WTC11 (cell line): ENCODE results near the gene KRTAP5-3. TPM values are rescaled to one million over a fixed set of nuclear protein-coding genes. Genes with fewer than 3 reads are reported as not detected.

Experiments
- ATAC-seq: fragments of 200-7000 bp; cut with Tn5 transposase; 2 replicates; pipeline ENCODE4 v1.10.0; 2021; ENCODE audit warnings: mild to moderate bottlenecking, moderate library complexity
- CTCF ChIA-PET: fragments of 300-600 bp; sonication (Branson Sonifier 250); formaldehyde crosslinking; loops from one replicate; lab custom pipeline; 2021; ENCODE audit warnings: antibody characterized with exemption; lab: Charles Lee
- POLR2A ChIA-PET: fragments of 350-600 bp; sonication (Branson Sonifier 250); formaldehyde crosslinking; loops from one replicate; lab custom pipeline; 2021; ENCODE audit warnings: antibody characterized with exemption; lab: Charles Lee
- DNase-seq: peaks from one replicate; pipeline ENCODE4 v3.0.0; 2021; ENCODE audit warnings: low spot score
- H3K27ac Mint-ChIP-seq: 2 replicates; pipeline ENCODE4 v1.8.0; 2021; ENCODE audit warnings: mixed read lengths
- H3K27me3 Mint-ChIP-seq: 2 replicates; pipeline ENCODE4 v1.8.0; 2021; ENCODE audit warnings: low read depth, mild to moderate bottlenecking, moderate library complexity, mixed read lengths
- H3K36me3 Mint-ChIP-seq: 2 replicates; pipeline ENCODE4 v1.8.0; 2021; ENCODE audit warnings: mixed read lengths
- H3K4me1 Mint-ChIP-seq: 2 replicates; pipeline ENCODE4 v1.8.0; 2022; ENCODE audit warnings: mixed read lengths
- H3K4me3 Mint-ChIP-seq: 2 replicates; pipeline ENCODE4 v1.8.0; 2021; ENCODE audit warnings: mild to moderate bottlenecking, moderate library complexity, mixed read lengths
- H3K9me3 Mint-ChIP-seq: 2 replicates; pipeline ENCODE4 v1.8.0; 2021; ENCODE audit warnings: mixed read lengths
- ATF1 ChIP-seq: sonication (generic); formaldehyde crosslinking; IDR thresholded peaks from 2 replicates; pipeline ENCODE4 v1.8.1; 2023; ENCODE audit warnings: mild to moderate bottlenecking, moderate library complexity, missing genetic modification reagents
- ATF3 ChIP-seq: sonication (generic); formaldehyde crosslinking; conservative IDR thresholded peaks from 2 replicates; pipeline ENCODE4 v1.8.1; 2022; ENCODE audit warnings: mild to moderate bottlenecking, missing genetic modification reagents
- ATF6 ChIP-seq: sonication (generic); formaldehyde crosslinking; IDR thresholded peaks from 2 replicates; pipeline ENCODE4 v1.8.1; 2023; ENCODE audit warnings: mild to moderate bottlenecking, missing genetic modification reagents
- E2F4 ChIP-seq: sonication (generic); formaldehyde crosslinking; IDR thresholded peaks from 2 replicates; pipeline ENCODE4 v1.8.1; 2022; ENCODE audit warnings: low read depth, mild to moderate bottlenecking, moderate library complexity, missing genetic modification reagents, borderline replicate concordance
- ETV6 ChIP-seq: sonication (generic); formaldehyde crosslinking; IDR thresholded peaks from 2 replicates; pipeline ENCODE4 v1.8.1; 2022; ENCODE audit warnings: mild to moderate bottlenecking, missing genetic modification reagents
- IRF1 ChIP-seq: sonication (generic); formaldehyde crosslinking; IDR thresholded peaks from 2 replicates; pipeline ENCODE4 v1.8.0; 2023; ENCODE audit warnings: missing genetic modification reagents
- KAT7 ChIP-seq: sonication (generic); formaldehyde crosslinking; IDR thresholded peaks from 2 replicates; pipeline ENCODE4 v1.8.1; 2023; ENCODE audit warnings: missing genetic modification reagents, mild to moderate bottlenecking, borderline replicate concordance
- OVOL2 ChIP-seq: fragments of 250-450 bp; sonication (Bioruptor Pico); IDR thresholded peaks from 2 replicates; pipeline ENCODE4 v1.9.0; 2021; ENCODE audit warnings: mild to moderate bottlenecking, borderline replicate concordance
- PRDM15 ChIP-seq: sonication (generic); formaldehyde crosslinking; IDR thresholded peaks from 2 replicates; pipeline ENCODE4 v1.8.0; 2022; ENCODE audit warnings: missing genetic modification reagents
- PRRX2 ChIP-seq: fragments of 250-450 bp; sonication (Bioruptor Pico); IDR thresholded peaks from 2 replicates; pipeline ENCODE4 v1.8.0; 2021; ENCODE audit warnings: mild to moderate bottlenecking
- ZBTB43 ChIP-seq: sonication (generic); formaldehyde crosslinking; IDR thresholded peaks from 2 replicates; pipeline ENCODE4 v1.8.1; 2023; ENCODE audit warnings: mild to moderate bottlenecking, missing genetic modification reagents
- ZNF281 ChIP-seq: sonication (generic); formaldehyde crosslinking; IDR thresholded peaks from 2 replicates; pipeline ENCODE4 v1.8.0; 2023; ENCODE audit warnings: mild to moderate bottlenecking, missing genetic modification reagents
- ZNF425 ChIP-seq: fragments of 250-450 bp; sonication (Bioruptor Pico); conservative IDR thresholded peaks from 2 replicates; pipeline ENCODE4 v1.9.0; 2021; ENCODE audit warnings: mild to moderate bottlenecking
- total RNA-seq: library from RNA; stranded (reverse); gene quantifications from 3 replicates; pipeline ENCODE4 v1.2.3, GENCODE V29; 2021

Gene KRTAP5-3
- total RNA-seq, 1 experiment from 2014 or later: not detected

- TF ChIP-seq IRF1 (no peak), ATF6 (CRISPR knock-in tag) (no peak), E2F4 (CRISPR knock-in tag) (no peak), PRRX2 (CRISPR knock-in tag) (no peak), ETV6 (CRISPR knock-in tag) (no peak)
Observed at GRCh38 chr11:1622086-1622485, 13.8 kb upstream of the KRTAP5-3 start, which contains the start of gene KRTAP5-4 (continued).

- H3K27ac Mint-ChIP-seq: no peak overlapping the region
- POLR2A ChIA-PET: no interaction called here
- no peak overlapping the region for H3K4me3 Mint-ChIP-seq
Observed at GRCh38 chr11:1619449-1619848, 11.2 kb upstream of the KRTAP5-3 start.

More at GRCh38 chr11:1619449-1619848, 11.2 kb upstream of the KRTAP5-3 start:
- H3K4me1 Mint-ChIP-seq: peaks cover 7% of the 10 kb centered on the region
- peaks cover 15% of the 10 kb centered on the region for H3K9me3 Mint-ChIP-seq
- ATAC-seq (no peak), DNase-seq (no peak)
- TF ChIP-seq OVOL2: no peak
- no peak for TF ChIP-seq ZBTB43 (CRISPR knock-in tag)
- TF ChIP-seq KAT7 (CRISPR knock-in tag): no peak
- TF ChIP-seq ZNF425 (CRISPR knock-in tag): no peak
- no peak for TF ChIP-seq ZNF281 (CRISPR knock-in tag)
- no peak for TF ChIP-seq PRRX2 (CRISPR knock-in tag)
- no peak for TF ChIP-seq E2F4 (CRISPR knock-in tag)
- no peak for TF ChIP-seq PRDM15 (CRISPR knock-in tag)
- TF ChIP-seq ATF3 (CRISPR knock-in tag): no peak
- TF ChIP-seq ATF1 (CRISPR knock-in tag): no peak
- CTCF ChIA-PET: interaction anchor here (0.6 to 3.0 kb wide), 3 partner anchors 20 to 206 kb away, joined by 3 to 15 read pairs (median 4); no protein-coding TSS in a partner anchor
- peaks cover 46% of the 10 kb centered on the region for H3K27me3 Mint-ChIP-seq
- H3K36me3 Mint-ChIP-seq: peaks cover 2% of the 10 kb centered on the region; the same call in 1 of the 2 replicates
